Measurements from ENCODE around the gene FGF21.
A peak's percentile ranks its signal among the peaks of the same experiment; 100 is the strongest.

The FGF21 gene

GRCh38 chr19:48740164-48740972 lies 15.0 kb upstream of the FGF21 start, which contains the start of gene RASIP1:
TSS of gene RASIP1 (minus strand) at chr19:48740610. CDS start at chr19:48740282, 328 bp downstream.
- peak within 1 kb of the TSS; percentile 99 for H3K4me2 ChIP-seq
- H3K27ac ChIP-seq = peak within 1 kb of the TSS; percentile 98
- no peaks in the 10 kb centered on the region for H4K20me1 ChIP-seq
- H3K27me3 ChIP-seq = no peaks in the 10 kb centered on the region
- peaks cover 23% of the 10 kb centered on the region for H3K36me3 ChIP-seq
- no peak for TF ChIP-seq Cebpa-rat (IDR thresholded peaks at IDR 0.05)
- H3K4me1 ChIP-seq = peaks cover 35% of the 10 kb centered on the region
- H3K9me3 ChIP-seq = no peaks in the 10 kb centered on the region
- H3K9ac ChIP-seq = peak within 1 kb of the TSS; percentile 95
- H3K4me3 ChIP-seq = peak within 1 kb of the TSS; percentile 94

- H3K4me3 ChIP-seq = peak overlapping the region; percentile 94
- H3K27me3 ChIP-seq = no peaks in the 10 kb centered on the region
- H3K4me1 ChIP-seq = peaks cover 44% of the 10 kb centered on the region
- peak overlapping the region; percentile 98 for H3K27ac ChIP-seq
- TF ChIP-seq Cebpa-rat (IDR thresholded peaks at IDR 0.05) = no peak
- H3K36me3 ChIP-seq = peaks cover 20% of the 10 kb centered on the region; the same call in 1 of the 2 replicates
- peak overlapping the region; percentile 99 for H3K4me2 ChIP-seq
- no peaks in the 10 kb centered on the region for H3K9me3 ChIP-seq
- H3K9ac ChIP-seq = peak overlapping the region; percentile 95
- H4K20me1 ChIP-seq = no peaks in the 10 kb centered on the region
Measured at GRCh38 chr19:48741129-48741999, 14.0 kb upstream of the FGF21 start.

- no peaks in the 10 kb centered on the region for H4K20me1 ChIP-seq
- H3K4me1 ChIP-seq = peaks cover 49% of the 10 kb centered on the region
- no peak for TF ChIP-seq Cebpa-rat (IDR thresholded peaks at IDR 0.05)
- peaks cover 20% of the 10 kb centered on the region; the same call in 1 of the 2 replicates for H3K36me3 ChIP-seq
- no peaks in the 10 kb centered on the region for H3K9me3 ChIP-seq
- H3K4me2 ChIP-seq = peak overlapping the region; percentile 99
- no peak overlapping the region for H3K4me3 ChIP-seq
- H3K27me3 ChIP-seq = no peaks in the 10 kb centered on the region
- H3K27ac ChIP-seq = peak overlapping the region; percentile 98; the same call in 1 of the 2 replicates
- H3K9ac ChIP-seq = no peak overlapping the region
Measured at GRCh38 chr19:48742096-48742495, 13.2 kb upstream of the FGF21 start.

GRCh38 chr19:48745208-48745995 lies 9.9 kb upstream of the FGF21 start:
- peaks cover 29% of the 10 kb centered on the region for H3K36me3 ChIP-seq
- no peaks in the 10 kb centered on the region for H3K9me3 ChIP-seq
- no peak overlapping the region for H3K27ac ChIP-seq
- H3K9ac ChIP-seq = no peak overlapping the region
- no peak overlapping the region for H3K4me3 ChIP-seq
- H3K27me3 ChIP-seq = no peaks in the 10 kb centered on the region
- 0 out of 2 replicates have a peak overlapping the region, but pooled peaks have one; percentile 71 for H3K4me2 ChIP-seq
- H4K20me1 ChIP-seq = no peaks in the 10 kb centered on the region
- TF ChIP-seq Cebpa-rat (IDR thresholded peaks at IDR 0.05) = no peak
- peaks cover 67% of the 10 kb centered on the region for H3K4me1 ChIP-seq

- Histone ChIP-seq H3K36me3 (peaks cover 36% of the 10 kb centered on the region), H3K9me3 (no peaks in the 10 kb centered on the region), H3K4me1 (peaks cover 67% of the 10 kb centered on the region), H3K4me2 (peak overlapping the region; percentile 71), H3K4me3 (peak overlapping the region; percentile 73; the same call in 1 of the 2 replicates), H3K27me3 (no peaks in the 10 kb centered on the region), H4K20me1 (no peaks in the 10 kb centered on the region), H3K27ac (no peak overlapping the region), H3K9ac (no peak overlapping the region)
- no peak for TF ChIP-seq Cebpa-rat (IDR thresholded peaks at IDR 0.05)
Measured at GRCh38 chr19:48746110-48746509, 9.2 kb upstream of the FGF21 start.

- Histone ChIP-seq H3K27me3 (peaks cover 6% of the 10 kb centered on the region; the same call in 1 of the 2 replicates), H3K9me3 (no peaks in the 10 kb centered on the region), H4K20me1 (no peaks in the 10 kb centered on the region), H3K27ac (peak within 1 kb of the TSS; percentile 74), H3K4me3 (peak within 1 kb of the TSS; percentile 73), H3K4me1 (peaks cover 67% of the 10 kb centered on the region), H3K36me3 (peaks cover 36% of the 10 kb centered on the region), H3K4me2 (peak within 1 kb of the TSS; percentile 71), H3K9ac (peak within 1 kb of the TSS; percentile 77)
- TF ChIP-seq Cebpa-rat (IDR thresholded peaks at IDR 0.05) = no peak
Measured at GRCh38 chr19:48746738-48747575, 8.4 kb upstream of the FGF21 start, which contains the start of gene IZUMO1. TSS of gene IZUMO1 (minus strand) at chr19:48746909. CDS start at chr19:48745859, 1,050 bp downstream.

GRCh38 chr19:48749571-48750198 lies 5.6 kb upstream of the FGF21 start:
- no peaks in the 10 kb centered on the region for H3K9me3 ChIP-seq
- no peak overlapping the region for H3K4me2 ChIP-seq
- no peaks in the 10 kb centered on the region for H4K20me1 ChIP-seq
- peaks cover 30% of the 10 kb centered on the region for H3K27me3 ChIP-seq
- no peak for TF ChIP-seq Cebpa-rat (IDR thresholded peaks at IDR 0.05)
- H3K36me3 ChIP-seq = peaks cover 17% of the 10 kb centered on the region
- no peak overlapping the region for H3K27ac ChIP-seq
- H3K4me3 ChIP-seq = no peak overlapping the region
- H3K9ac ChIP-seq = no peak overlapping the region
- peaks cover 87% of the 10 kb centered on the region for H3K4me1 ChIP-seq

- Histone ChIP-seq H3K9me3 (no peaks in the 10 kb centered on the region), H3K27me3 (peaks cover 30% of the 10 kb centered on the region), H3K4me1 (peaks cover 87% of the 10 kb centered on the region), H3K9ac (no peak overlapping the region), H3K27ac (no peak overlapping the region), H3K36me3 (peaks cover 16% of the 10 kb centered on the region), H4K20me1 (no peaks in the 10 kb centered on the region), H3K4me2 (no peak overlapping the region), H3K4me3 (no peak overlapping the region)
- no peak for TF ChIP-seq Cebpa-rat (IDR thresholded peaks at IDR 0.05)
Measured at GRCh38 chr19:48750351-48750750, 5.0 kb upstream of the FGF21 start.

Data from BLaER1 (cell line).